K562 (cell line): ENCODE results near the gene IRS1. TPM values are rescaled to one million over a fixed set of nuclear protein-coding genes. Genes with fewer than 3 reads are reported as not detected.
"Not testable (repeated sequence)": the region's sequence is repeated elsewhere in the genome, so short reads cannot be mapped to it uniquely, and the experiment has no call there.

ENCODE experiments used
- ATAC-seq: fragments of 200-7000 bp; cut with Tn5 transposase; 3 replicates; pipeline ENCODE4 v1.9.1; 2020; ENCODE audit warnings: moderate library complexity
- BruUV-seq: library from RNA; stranded (reverse); fragments of 400-500 nt; replicated peaks from 2 replicates; lab custom pipeline; 2021; lab: Mats Ljungman, UMichigan
- CTCF ChIA-PET: fragments of 300-600 bp; formaldehyde crosslinking; extraction: SDS; loops from one replicate; lab custom pipeline; 2021; ENCODE audit warnings: low intra/inter-chr PET ratio; lab: Yijun Ruan, JAX
- POLR2A ChIA-PET: fragments of 300-600, 350-650 bp; sonication (Branson Sonifier 250); formaldehyde crosslinking; extraction: SDS; loops from one replicate; lab custom pipeline; 2021; ENCODE audit warnings: antibody characterized with exemption, inconsistent platforms; lab: Yijun Ruan, JAX
- DNase-seq, 4 experiments: peaks; one replicate each; pipeline versions ENCODE4 v3.0.0 to v3.0.0-alpha.2; 2011 to 2018; ENCODE audit warnings: low spot score in 3 of 4, mixed read lengths in 3 of 4; ENCODE audit errors: extremely low read depth in 1 of 4
- FAIRE-seq: peaks from 2 replicates; lab custom pipeline; 2011; peaks lifted over from hg19 to GRCh38; lab: Jason Lieb, UNC
- H2AFZ ChIP-seq: 2 replicates; pipeline ENCODE4 v1.6.0; 2011; ENCODE audit warnings: low read depth, low read length, control low read depth, inconsistent platforms
- H3K27ac ChIP-seq: fragments of 200-600 bp; 3 replicates; pipeline ENCODE4 v1.8.0; 2011; ENCODE audit warnings: low read depth, mild to moderate bottlenecking, control low read depth, inconsistent platforms, low read length, moderate library complexity, mixed read lengths; ENCODE audit errors: extremely low read depth
- H3K27me3 ChIP-seq, 2 experiments: fragments of 300-600 bp in 1 of 2; 2 replicates in 1 of 2; 3 replicates in 1 of 2; pipeline versions ENCODE4 v1.6.0 to v1.8.0; 2011; ENCODE audit warnings: inconsistent platforms in 2 of 2, low read length in 2 of 2, mild to moderate bottlenecking in 1 of 2, mixed read lengths in 1 of 2, moderate library complexity in 1 of 2; ENCODE audit not compliant: control insufficient read depth in 2 of 2, insufficient read depth in 2 of 2
- H3K36me3 ChIP-seq: fragments of 300-600 bp; 3 replicates; pipeline ENCODE4 v1.8.0; 2011; ENCODE audit warnings: mild to moderate bottlenecking, low read length, inconsistent platforms; ENCODE audit not compliant: control insufficient read depth, insufficient read depth
- H3K4me1 ChIP-seq, 2 experiments: fragments of 200-600 bp in 1 of 2; replicated peaks in 1 of 2; 2 replicates in 1 of 2; 3 replicates in 1 of 2; pipeline versions ENCODE4 v1.5.1 to v1.8.0; 2011; ENCODE audit warnings: inconsistent platforms in 2 of 2, low read length in 2 of 2, mild to moderate bottlenecking in 1 of 2, mixed read lengths in 1 of 2, moderate library complexity in 1 of 2; ENCODE audit not compliant: control insufficient read depth in 2 of 2, insufficient read depth in 2 of 2
- H3K4me2 ChIP-seq: 2 replicates; pipeline ENCODE4 v1.6.1; 2011; ENCODE audit warnings: low read length, control low read depth, inconsistent platforms, mixed read lengths; ENCODE audit not compliant: insufficient read depth
- H3K4me3 ChIP-seq: fragments of 200-600 bp; sonication (generic), shearing (Covaris generic); 2 replicates; pipeline ENCODE4 v1.5.1; 2016; ENCODE audit warnings: control low read depth, inconsistent platforms
- H3K79me2 ChIP-seq: fragments of 200-600 bp; 3 replicates; pipeline ENCODE4 v1.8.0; 2011; ENCODE audit warnings: low read length, inconsistent platforms; ENCODE audit not compliant: control insufficient read depth, insufficient read depth
- H3K9ac ChIP-seq, 2 experiments: 2 replicates each; pipeline versions ENCODE4 v1.6.0 to v1.6.1; 2011; ENCODE audit warnings: low read depth in 2 of 2, low read length in 2 of 2, control low read depth in 1 of 2, inconsistent platforms in 1 of 2, mild to moderate bottlenecking in 1 of 2, mixed read lengths in 1 of 2; ENCODE audit not compliant: insufficient read depth in 1 of 2
- H3K9me1 ChIP-seq: one replicate; pipeline ENCODE4 v1.6.0; 2011; ENCODE audit warnings: inconsistent platforms, mild to moderate bottlenecking, low read length, moderate library complexity; ENCODE audit not compliant: control insufficient read depth, insufficient read depth
- H3K9me3 ChIP-seq: replicated peaks from 2 replicates; pipeline ENCODE4 v1.5.1; 2011; ENCODE audit warnings: low read depth, low read length, inconsistent platforms; ENCODE audit not compliant: control insufficient read depth, insufficient read depth
- H4K20me1 ChIP-seq: replicated peaks from 2 replicates; pipeline ENCODE4 v1.6.1; 2011; ENCODE audit warnings: low read length, inconsistent platforms, mixed read lengths; ENCODE audit not compliant: control insufficient read depth, insufficient read depth
- CXXC5 ChIP-seq: fragments of 250-450 bp; sonication (Bioruptor Pico); IDR thresholded peaks from 2 replicates; pipeline ENCODE4 v1.8.0; 2022; ENCODE audit warnings: inconsistent platforms, mild to moderate bottlenecking, moderate library complexity
- NONO ChIP-seq, 2 experiments: fragments of 200-400 bp in 1 of 2; fragments of 450-650 bp in 1 of 2; formaldehyde crosslinking in 1 of 2; IDR thresholded peaks; 2 replicates each; pipeline ENCODE4 v1.6.1; 2017; ENCODE audit warnings: low read depth in 2 of 2, mild to moderate bottlenecking in 2 of 2, moderate library complexity in 2 of 2, low read length in 1 of 2
- SMAD3 ChIP-seq: fragments of 450-650 bp; formaldehyde crosslinking; conservative IDR thresholded peaks from 2 replicates; pipeline ENCODE4 v1.4.0; 2020; ENCODE audit warnings: mild to moderate bottlenecking
- SMARCA5 ChIP-seq: fragments of 450-650 bp; IDR thresholded peaks from 2 replicates; pipeline ENCODE4 v1.6.1; 2016
- ZBED1 ChIP-seq: IDR thresholded peaks from 2 replicates; pipeline ENCODE4 v1.6.1; 2014
- ZBTB1 ChIP-seq: sonication (generic); formaldehyde crosslinking; IDR thresholded peaks from 2 replicates; pipeline ENCODE4 v1.8.1; 2023; ENCODE audit warnings: missing genetic modification reagents, low read depth, mild to moderate bottlenecking, borderline replicate concordance
- ZNF121 ChIP-seq: sonication (generic); formaldehyde crosslinking; conservative IDR thresholded peaks from 2 replicates; pipeline ENCODE4 v1.8.0; 2022; ENCODE audit warnings: missing genetic modification reagents
- WGBS: fragments of 100-300 bp; shearing (Covaris generic); methylation state at CpG from one replicate; pipeline ENCODE4 v1.1.6; 2016; ENCODE audit warnings: low coverage, mixed read lengths; ENCODE audit not compliant: insufficient coverage; ENCODE audit errors: missing lambda C conversion rate; 5-methylcytosine and 5-hydroxymethylcytosine counted together
- in situ Hi-C: fragments of 300-500 bp; cut with MboI; formaldehyde crosslinking; loops from 4 replicates; pipeline ENCODE4 v1.15.0; 2018; ENCODE audit warnings: inconsistent platforms, mixed read lengths
- intact Hi-C: fragments of 100-400 bp; cut with micrococcal nuclease; formaldehyde crosslinking; loops from 2 replicates; pipeline ENCODE4 v1.14.2; 2022
- polyA plus RNA-seq, 8 experiments: library from polyadenylated mRNA; depleted of rRNA in 4 of 8; stranded (reverse) in 5 of 8; unstranded in 3 of 8; fragments of >200 nt; fragmentation: Nextera tagmentation in 2 of 8; fragmentation: Illumina TruSeq in 1 of 8; extraction: Ambion mirVana in 2 of 8; extraction: Trizol in 1 of 8; gene quantifications; 2 replicates each; pipeline versions ENCODE4 v1.2.1 to v1.2.3, GENCODE V29; 2011 to 2014; ENCODE audit warnings: inconsistent platforms in 1 of 8, missing spikeins in 1 of 8
- total RNA-seq, 7 experiments: library from RNA; depleted of rRNA in 6 of 7; stranded (reverse); fragments of >200 nt in 6 of 7; fragmentation: Illumina TruSeq in 2 of 7; extraction: Trizol in 2 of 7; gene quantifications; 2 replicates each; pipeline versions ENCODE4 v1.2.1 to v1.2.3, GENCODE V29; 2011 to 2021; ENCODE audit warnings: low replicate concordance in 1 of 7
- TF ChIP-seq, protein P1 (sequence below): fragments of 250-450 bp; sonication (Bioruptor Pico); IDR thresholded peaks from 2 replicates; pipeline ENCODE4 v1.8.0; 2021; ENCODE audit warnings: mild to moderate bottlenecking, moderate library complexity
- TF ChIP-seq, protein P2 (sequence below), 3 experiments: IDR thresholded peaks in 2 of 3; conservative IDR thresholded peaks in 1 of 3; 2 replicates each; pipeline ENCODE4 v1.5.1; 2011 to 2012; ENCODE audit warnings: low read length in 3 of 3, mild to moderate bottlenecking in 3 of 3, control low read depth in 2 of 3, improper control_type of control experiment in 1 of 3, inconsistent platforms in 1 of 3, low read depth in 1 of 3, mixed read lengths in 1 of 3, moderate library complexity in 1 of 3; ENCODE audit not compliant: insufficient read depth in 2 of 3
- TF ChIP-seq, protein P3 (sequence below): fragments of 450-650 bp; formaldehyde crosslinking; IDR thresholded peaks from 2 replicates; pipeline ENCODE4 v1.4.0; 2022; ENCODE audit warnings: missing genetic modification characterization

The IRS1 gene
- total and polyA plus RNA-seq, 9 of the 15 experiments (the other 6 are each of a cell fraction or from before 2014, with no cell fraction given), result under 0.01 to 0.31 (median 0.08) TPM; not detected in 1

DNA sequence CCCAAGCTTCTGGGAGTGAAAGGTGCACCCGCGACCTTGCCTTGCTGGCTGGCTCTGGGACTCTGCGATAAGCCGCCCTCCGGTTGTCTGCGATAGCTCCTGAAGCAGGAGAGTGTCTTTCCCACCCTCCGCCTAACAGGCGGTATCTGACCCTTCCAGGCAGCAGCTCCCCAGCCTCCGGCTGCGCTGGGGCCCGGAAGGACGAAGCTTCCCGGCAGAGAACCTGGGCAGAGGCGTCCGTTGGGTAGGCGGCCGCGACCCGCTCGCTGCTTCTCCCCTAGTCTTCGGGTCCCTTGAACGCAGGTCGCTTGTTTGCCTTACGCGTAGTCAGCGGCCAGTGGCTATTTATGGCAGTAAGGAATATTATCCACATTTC, 35.8 kb upstream of the IRS1 start (continued):
- TF ChIP-seq, protein P1, sequence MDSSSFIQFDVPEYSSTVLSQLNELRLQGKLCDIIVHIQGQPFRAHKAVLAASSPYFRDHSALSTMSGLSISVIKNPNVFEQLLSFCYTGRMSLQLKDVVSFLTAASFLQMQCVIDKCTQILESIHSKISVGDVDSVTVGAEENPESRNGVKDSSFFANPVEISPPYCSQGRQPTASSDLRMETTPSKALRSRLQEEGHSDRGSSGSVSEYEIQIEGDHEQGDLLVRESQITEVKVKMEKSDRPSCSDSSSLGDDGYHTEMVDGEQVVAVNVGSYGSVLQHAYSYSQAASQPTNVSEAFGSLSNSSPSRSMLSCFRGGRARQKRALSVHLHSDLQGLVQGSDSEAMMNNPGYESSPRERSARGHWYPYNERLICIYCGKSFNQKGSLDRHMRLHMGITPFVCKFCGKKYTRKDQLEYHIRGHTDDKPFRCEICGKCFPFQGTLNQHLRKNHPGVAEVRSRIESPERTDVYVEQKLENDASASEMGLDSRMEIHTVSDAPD (CRISPR knock-in tag), result no peak

DNA sequence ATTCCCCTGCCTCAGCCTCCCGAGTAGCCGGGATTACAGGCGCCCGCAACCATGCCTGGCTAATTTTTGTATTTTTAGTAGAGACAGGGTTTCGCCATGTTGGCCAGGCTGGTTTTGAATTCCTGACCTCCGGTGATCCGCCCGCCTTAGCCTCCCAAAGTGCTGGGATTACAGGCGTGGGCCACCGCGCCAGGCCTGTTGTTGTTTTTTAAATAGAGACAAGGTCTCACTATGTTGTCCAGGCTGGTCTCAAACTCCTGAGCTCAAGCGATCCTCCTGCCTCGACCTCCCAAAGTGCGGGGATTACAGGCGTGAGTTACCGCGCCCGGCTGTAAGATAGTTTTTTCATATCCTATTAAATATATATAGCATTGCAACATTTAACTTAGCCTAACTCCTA, 35.3 kb upstream of the IRS1 start:
- H3K27me3 ChIP-seq, intact Hi-C loops, FAIRE-seq, H3K9me3 ChIP-seq, CTCF ChIA-PET, BruUV-seq, H3K9me1 ChIP-seq, DNase-seq, H3K4me1 ChIP-seq, in situ Hi-C loops, H2AFZ ChIP-seq, H3K36me3 ChIP-seq, ATAC-seq, H4K20me1 ChIP-seq: not testable (repeated sequence)
- peak overlapping the region; percentile 100 for H3K27ac ChIP-seq
- POLR2A ChIA-PET, result interaction anchor here (0.6 to 2.6 kb wide), 5 partner anchors 8 to 299 kb away, joined by 3 to 16 read pairs (median 7); no protein-coding TSS in a partner anchor
- WGBS, result under 1% methylated on average over 17 of the region's 18 CpGs
- peak overlapping the region; percentile 95 to 97 for H3K9ac ChIP-seq
- peak overlapping the region; percentile 89 for H3K4me2 ChIP-seq
- H3K4me3 ChIP-seq, result peak overlapping the region; percentile 75
- H3K79me2 ChIP-seq, result peaks cover 72% of the 10 kb centered on the region

DNA sequence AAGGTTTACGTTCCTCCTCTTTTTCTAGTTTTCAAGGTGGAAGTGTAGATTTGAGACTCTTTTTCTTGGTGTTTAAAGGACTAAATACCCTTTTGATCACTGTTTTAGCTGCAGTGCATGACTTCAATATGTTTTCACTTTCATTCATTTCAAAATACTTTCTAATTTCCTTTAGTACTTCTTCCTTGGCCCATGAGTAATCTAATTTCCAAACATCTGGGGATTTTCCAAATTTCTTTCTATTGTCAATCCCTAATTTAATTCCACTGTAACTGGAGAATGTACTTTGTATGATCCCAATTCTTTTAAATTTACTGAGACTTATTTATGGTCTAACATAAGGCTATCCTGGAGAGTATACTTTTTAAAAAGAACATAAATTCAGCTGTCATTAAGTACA, 32.4 kb upstream of the IRS1 start:
- H3K79me2 ChIP-seq, result peaks cover 44% of the 10 kb centered on the region
- H3K4me2 ChIP-seq, result no peak overlapping the region
- FAIRE-seq (no peak), DNase-seq (no peak), ATAC-seq (no peak)
- ChIA-PET CTCF (no interaction called here), POLR2A (no interaction called here)
- no peak overlapping the region for H3K9ac ChIP-seq
- H3K4me3 ChIP-seq, result no peak overlapping the region
- no TSS peak for BruUV-seq
- H2AFZ ChIP-seq, result no peak overlapping the region
- no peaks in the 10 kb centered on the region for H3K27me3 ChIP-seq
- H3K9me1 ChIP-seq, result no peaks in the 10 kb centered on the region
- H4K20me1 ChIP-seq, result no peaks in the 10 kb centered on the region
- in situ Hi-C loops, result no loop called here
- 88% methylated on average over 1 of the region's 1 CpG for WGBS
- H3K36me3 ChIP-seq, result peaks cover 7% of the 10 kb centered on the region; the same call in 1 of the 3 replicates
- no peaks in the 10 kb centered on the region for H3K9me3 ChIP-seq
- H3K27ac ChIP-seq, result no peak overlapping the region
- peaks cover 0 to 9% of the 10 kb centered on the region in 2 experiments; a peak in 2 of 5 replicates for H3K4me1 ChIP-seq
- intact Hi-C loops, result no loop called here
- no peak for TF ChIP-seq ZBTB1 (CRISPR knock-in tag)
- no peak for TF ChIP-seq CXXC5 (CRISPR knock-in tag)
- TF ChIP-seq, protein P2, sequence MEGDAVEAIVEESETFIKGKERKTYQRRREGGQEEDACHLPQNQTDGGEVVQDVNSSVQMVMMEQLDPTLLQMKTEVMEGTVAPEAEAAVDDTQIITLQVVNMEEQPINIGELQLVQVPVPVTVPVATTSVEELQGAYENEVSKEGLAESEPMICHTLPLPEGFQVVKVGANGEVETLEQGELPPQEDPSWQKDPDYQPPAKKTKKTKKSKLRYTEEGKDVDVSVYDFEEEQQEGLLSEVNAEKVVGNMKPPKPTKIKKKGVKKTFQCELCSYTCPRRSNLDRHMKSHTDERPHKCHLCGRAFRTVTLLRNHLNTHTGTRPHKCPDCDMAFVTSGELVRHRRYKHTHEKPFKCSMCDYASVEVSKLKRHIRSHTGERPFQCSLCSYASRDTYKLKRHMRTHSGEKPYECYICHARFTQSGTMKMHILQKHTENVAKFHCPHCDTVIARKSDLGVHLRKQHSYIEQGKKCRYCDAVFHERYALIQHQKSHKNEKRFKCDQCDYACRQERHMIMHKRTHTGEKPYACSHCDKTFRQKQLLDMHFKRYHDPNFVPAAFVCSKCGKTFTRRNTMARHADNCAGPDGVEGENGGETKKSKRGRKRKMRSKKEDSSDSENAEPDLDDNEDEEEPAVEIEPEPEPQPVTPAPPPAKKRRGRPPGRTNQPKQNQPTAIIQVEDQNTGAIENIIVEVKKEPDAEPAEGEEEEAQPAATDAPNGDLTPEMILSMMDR (IDR thresholded peaks at IDR 0.05 in 2 of 3, conservative IDR thresholded peaks at IDR 0.05 in 1 of 3; ENCODE audit: insufficient read depth in 2 of 3, low read depth in 1 of 3, low read length in 3 of 3), result no peak
- TF ChIP-seq, protein P3, sequence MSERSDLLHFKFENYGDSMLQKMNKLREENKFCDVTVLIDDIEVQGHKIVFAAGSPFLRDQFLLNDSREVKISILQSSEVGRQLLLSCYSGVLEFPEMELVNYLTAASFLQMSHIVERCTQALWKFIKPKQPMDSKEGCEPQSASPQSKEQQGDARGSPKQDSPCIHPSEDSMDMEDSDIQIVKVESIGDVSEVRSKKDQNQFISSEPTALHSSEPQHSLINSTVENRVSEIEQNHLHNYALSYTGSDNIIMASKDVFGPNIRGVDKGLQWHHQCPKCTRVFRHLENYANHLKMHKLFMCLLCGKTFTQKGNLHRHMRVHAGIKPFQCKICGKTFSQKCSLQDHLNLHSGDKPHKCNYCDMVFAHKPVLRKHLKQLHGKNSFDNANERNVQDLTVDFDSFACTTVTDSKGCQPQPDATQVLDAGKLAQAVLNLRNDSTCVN, result no peak
- no peak for TF ChIP-seq ZBED1
- TF ChIP-seq SMARCA5, result no peak
- TF ChIP-seq SMAD3 (CRISPR knock-in tag), result no peak
- no peak for TF ChIP-seq NONO (IDR thresholded peaks at IDR 0.05; ENCODE audit: low read depth in 2 of 2, low read length in 1 of 2)
- TF ChIP-seq ZNF121 (CRISPR knock-in tag), result no peak
